Loucy (cell line): Measurements from ENCODE around the gene CIAPIN1.

Experiments used
- H2AFZ ChIP-seq: fragments of 200-600 bp; sonication (generic); 2 replicates; pipeline ENCODE4 v1.6.0; 2016; ENCODE audit warnings: antibody characterized with exemption, mild to moderate bottlenecking, low read length, moderate library complexity
- H3F3A ChIP-seq: fragments of 200-600 bp; 2 replicates; pipeline ENCODE4 v1.6.0; 2016; ENCODE audit warnings: antibody characterized with exemption, low read depth, mild to moderate bottlenecking
- H3K27me3 ChIP-seq: fragments of 200-600 bp; sonication (generic); 2 replicates; pipeline ENCODE4 v1.6.1; 2014; ENCODE audit warnings: low read length, mild to moderate bottlenecking; ENCODE audit not compliant: insufficient read depth, poor library complexity, severe bottlenecking
- H3K36me3 ChIP-seq: fragments of 200-600 bp; sonication (generic); 2 replicates; pipeline ENCODE4 v1.6.1; 2016; ENCODE audit warnings: low read length; ENCODE audit not compliant: insufficient read depth
- H3K4me1 ChIP-seq: fragments of 200-600 bp; sonication (generic); 2 replicates; pipeline ENCODE4 v1.5.1; 2014; ENCODE audit warnings: low read length, mild to moderate bottlenecking; ENCODE audit not compliant: insufficient read depth, poor library complexity, severe bottlenecking
- H3K4me2 ChIP-seq: fragments of 200-600 bp; sonication (generic); 2 replicates; pipeline ENCODE4 v1.6.0; 2014; ENCODE audit warnings: antibody characterized with exemption, low read length, low read depth, mild to moderate bottlenecking; ENCODE audit not compliant: poor library complexity, severe bottlenecking
- H3K4me3 ChIP-seq: fragments of 200-600 bp; sonication (generic); 2 replicates; pipeline ENCODE4 v1.5.1; 2014; ENCODE audit warnings: low read length, mild to moderate bottlenecking, mixed read lengths; ENCODE audit not compliant: poor library complexity, severe bottlenecking
- H3K79me2 ChIP-seq: fragments of 200-600 bp; sonication (generic); 2 replicates; pipeline ENCODE4 v1.6.1; 2014; ENCODE audit warnings: low read length; ENCODE audit not compliant: insufficient read depth
- H3K9ac ChIP-seq: fragments of 200-600 bp; sonication (generic); 2 replicates; pipeline ENCODE4 v1.6.0; 2014; ENCODE audit warnings: mild to moderate bottlenecking, low read depth, low read length, moderate library complexity; ENCODE audit not compliant: poor library complexity, severe bottlenecking
- H3K9me2 ChIP-seq: fragments of 200-600 bp; sonication (generic); replicated peaks from 2 replicates; pipeline ENCODE4 v1.6.1; 2016; ENCODE audit warnings: low read depth, low read length, mixed read lengths
- H3K9me3 ChIP-seq: fragments of 200-600 bp; sonication (generic); 2 replicates; pipeline ENCODE4 v1.6.1; 2014; ENCODE audit warnings: mild to moderate bottlenecking, antibody characterized with exemption, low read length, low read depth; ENCODE audit not compliant: insufficient read depth
- H4K20me1 ChIP-seq: fragments of 200-600 bp; sonication (generic); 2 replicates; pipeline ENCODE4 v1.6.0; 2014; ENCODE audit warnings: antibody characterized with exemption, low read length, mild to moderate bottlenecking; ENCODE audit not compliant: insufficient read depth, poor library complexity, severe bottlenecking
- CTCF ChIP-seq: fragments of 200-600 bp; sonication (generic); conservative IDR thresholded peaks from 2 replicates; pipeline ENCODE4 v1.5.1; 2014; ENCODE audit warnings: mild to moderate bottlenecking, antibody characterized with exemption, low read length
- EZH2phosphoT487 ChIP-seq: fragments of 200-600 bp; IDR thresholded peaks from 2 replicates; pipeline ENCODE4 v1.6.1; 2018; ENCODE audit warnings: antibody characterized with exemption, mild to moderate bottlenecking, moderate library complexity, borderline replicate concordance

The CIAPIN1 gene

GRCh38 chr16:57473906-57474305 is 26.7 kb upstream of the CIAPIN1 start:
- Histone ChIP-seq H3K4me1 (peaks cover 42% of the 10 kb centered on the region), H3F3A (no peaks in the 10 kb centered on the region), H2AFZ (no peak overlapping the region), H3K27me3 (no peaks in the 10 kb centered on the region), H3K4me3 (no peak overlapping the region), H3K4me2 (no peak overlapping the region), H3K9me2 (no peaks in the 10 kb centered on the region), H3K79me2 (no peaks in the 10 kb centered on the region), H3K9me3 (no peaks in the 10 kb centered on the region), H4K20me1 (no peaks in the 10 kb centered on the region), H3K9ac (no peak overlapping the region), H3K36me3 (peaks cover 56% of the 10 kb centered on the region; the same call in 1 of the 2 replicates)
- TF ChIP-seq CTCF (no peak), EZH2phosphoT487 (no peak)

GRCh38 chr16:57473176-57473840 is 26.1 kb upstream of the CIAPIN1 start:
- Histone ChIP-seq H3K4me3 (no peak overlapping the region), H3K9me2 (no peaks in the 10 kb centered on the region), H3K79me2 (no peaks in the 10 kb centered on the region), H3K9ac (no peak overlapping the region), H3K36me3 (peaks cover 62% of the 10 kb centered on the region; the same call in 1 of the 2 replicates), H3K27me3 (no peaks in the 10 kb centered on the region), H3F3A (no peaks in the 10 kb centered on the region), H3K9me3 (no peaks in the 10 kb centered on the region), H3K4me2 (no peak overlapping the region), H2AFZ (no peak overlapping the region), H3K4me1 (peaks cover 36% of the 10 kb centered on the region), H4K20me1 (no peaks in the 10 kb centered on the region)
- TF ChIP-seq CTCF, result no peak

GRCh38 chr16:57472665-57473060 is 25.5 kb upstream of the CIAPIN1 start:
- Histone ChIP-seq H3K9me2 (no peaks in the 10 kb centered on the region), H3F3A (no peaks in the 10 kb centered on the region), H3K4me3 (no peak overlapping the region), H3K9ac (no peak overlapping the region), H3K4me2 (no peak overlapping the region), H3K79me2 (no peaks in the 10 kb centered on the region), H3K9me3 (no peaks in the 10 kb centered on the region), H3K4me1 (peaks cover 30% of the 10 kb centered on the region), H3K27me3 (no peaks in the 10 kb centered on the region), H3K36me3 (peaks cover 64% of the 10 kb centered on the region; the same call in 1 of the 2 replicates), H2AFZ (no peak overlapping the region), H4K20me1 (no peaks in the 10 kb centered on the region)
- no peak for TF ChIP-seq CTCF
- no peak for TF ChIP-seq EZH2phosphoT487
